Stimulated activated CD8-positive, alpha-beta memory T cell treated with anti-CD3 and anti-CD28 coated beads, Interleukin-15, amount 100 ng/mL, for 1 hour (primary cell): Measurements from ENCODE around the gene MYO18B.

Source experiments
- DNase-seq: peaks from one replicate; pipeline ENCODE4 v3.0.0-alpha.2; 2020; ENCODE audit warnings: low read depth

The MYO18B gene

DNA sequence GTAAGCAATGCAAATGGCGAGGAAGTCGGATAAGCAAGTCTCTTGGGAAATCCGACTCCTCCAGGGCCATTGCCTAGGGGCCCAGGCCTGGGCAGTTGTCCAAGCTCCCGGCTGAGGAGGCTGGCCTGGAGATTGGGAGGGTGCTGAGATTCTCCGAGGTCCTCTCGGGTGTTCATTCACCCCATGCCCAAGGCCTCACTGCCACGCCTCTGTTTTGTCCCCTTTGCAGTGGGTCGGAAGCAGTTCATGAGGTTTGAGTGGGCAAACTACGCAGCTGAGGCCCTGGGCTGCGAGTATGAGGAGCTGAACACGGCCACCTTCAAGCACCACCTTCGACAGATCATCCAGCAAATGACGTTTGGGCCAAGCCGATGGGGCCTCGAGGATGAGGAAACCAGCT lies 81.3 kb downstream of the MYO18B start:
- no peak for DNase-seq

DNA sequence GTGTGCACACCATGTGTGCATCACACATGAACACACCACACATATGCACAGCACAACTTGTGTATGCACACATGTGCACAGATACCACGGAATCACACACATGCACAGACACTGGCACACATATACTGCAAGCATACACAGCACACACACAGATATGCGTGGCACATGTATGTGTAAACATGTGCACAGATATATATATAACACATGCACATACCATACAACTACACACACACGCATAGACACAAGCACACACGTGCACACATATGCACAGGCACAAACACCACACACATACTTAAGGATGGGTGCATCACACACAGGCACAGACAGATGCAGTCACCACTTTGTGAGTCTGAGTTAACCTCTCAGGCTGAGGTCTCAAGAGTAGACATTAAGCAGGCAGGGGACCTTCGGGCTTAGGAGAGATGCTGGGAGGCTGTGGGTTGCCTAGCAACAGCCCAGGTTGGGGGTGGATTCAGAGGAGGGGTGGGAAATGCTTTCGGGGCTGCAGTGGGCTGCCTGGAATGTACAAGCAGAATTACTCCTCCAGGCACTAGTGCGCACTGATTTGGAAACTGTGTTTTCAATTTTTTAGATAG lies 82.9 kb downstream of the MYO18B start:
- no peak for DNase-seq

DNA sequence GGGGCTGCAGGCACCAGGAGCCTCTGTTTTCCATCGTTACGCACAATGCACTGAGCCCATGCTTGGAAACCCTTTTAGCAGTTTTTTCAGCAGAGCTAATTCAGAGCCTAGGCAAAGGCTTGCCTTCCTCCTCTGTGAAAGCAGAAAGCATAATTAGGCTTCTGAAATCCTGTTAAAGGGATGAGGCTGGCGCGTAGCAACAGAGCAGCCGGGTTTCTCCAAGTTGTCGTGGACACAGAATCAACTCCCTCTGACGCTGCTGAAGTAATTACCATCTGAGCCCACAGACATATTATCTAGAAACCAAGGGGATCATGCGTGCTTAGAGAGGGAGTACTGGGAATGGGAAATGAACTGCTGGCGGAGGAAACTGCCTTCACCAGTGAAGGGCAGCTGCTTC lies 85.4 kb downstream of the MYO18B start:
- no peak for DNase-seq

DNA sequence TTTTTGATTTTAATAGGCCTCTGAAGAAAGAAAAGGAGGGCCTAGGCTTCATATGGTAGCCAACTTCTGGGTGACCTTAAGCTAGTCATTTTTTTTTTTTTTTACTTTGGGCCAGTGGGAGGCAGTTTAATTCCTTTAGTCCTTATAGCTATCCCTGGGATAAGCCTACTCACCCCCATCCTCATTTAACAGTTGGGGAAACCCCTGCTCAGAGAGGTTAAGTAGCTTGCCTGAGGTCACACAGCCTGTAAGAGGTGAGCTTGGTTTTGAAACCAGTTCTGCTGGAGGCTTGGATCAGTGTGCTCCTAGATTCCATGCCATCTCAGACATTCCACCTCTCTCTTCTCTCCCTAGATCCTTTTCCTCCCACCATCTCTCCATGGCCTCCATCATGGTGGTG lies 86.4 kb downstream of the MYO18B start:
- DNase-seq, result no peak

DNA sequence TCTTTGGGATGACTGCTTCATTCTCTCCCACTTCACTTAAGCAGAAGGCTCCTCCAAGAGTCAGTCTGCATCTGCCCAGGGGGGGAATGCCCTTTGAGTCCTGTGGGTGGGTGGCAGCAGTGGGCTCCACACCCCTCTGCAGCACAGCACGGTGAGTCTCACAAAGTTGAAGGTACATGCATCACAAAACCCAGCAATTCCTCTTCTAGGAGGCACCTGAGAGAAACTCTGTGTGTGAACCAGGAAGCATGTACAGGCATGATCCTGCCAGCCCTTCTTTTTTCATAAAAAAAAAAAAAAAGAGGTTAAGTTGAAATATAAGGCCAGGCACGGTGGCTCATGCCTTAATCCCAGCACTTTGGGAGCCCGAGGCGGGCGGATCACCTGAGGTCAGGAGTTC lies 87.2 kb downstream of the MYO18B start:
- DNase-seq, result no peak

DNA sequence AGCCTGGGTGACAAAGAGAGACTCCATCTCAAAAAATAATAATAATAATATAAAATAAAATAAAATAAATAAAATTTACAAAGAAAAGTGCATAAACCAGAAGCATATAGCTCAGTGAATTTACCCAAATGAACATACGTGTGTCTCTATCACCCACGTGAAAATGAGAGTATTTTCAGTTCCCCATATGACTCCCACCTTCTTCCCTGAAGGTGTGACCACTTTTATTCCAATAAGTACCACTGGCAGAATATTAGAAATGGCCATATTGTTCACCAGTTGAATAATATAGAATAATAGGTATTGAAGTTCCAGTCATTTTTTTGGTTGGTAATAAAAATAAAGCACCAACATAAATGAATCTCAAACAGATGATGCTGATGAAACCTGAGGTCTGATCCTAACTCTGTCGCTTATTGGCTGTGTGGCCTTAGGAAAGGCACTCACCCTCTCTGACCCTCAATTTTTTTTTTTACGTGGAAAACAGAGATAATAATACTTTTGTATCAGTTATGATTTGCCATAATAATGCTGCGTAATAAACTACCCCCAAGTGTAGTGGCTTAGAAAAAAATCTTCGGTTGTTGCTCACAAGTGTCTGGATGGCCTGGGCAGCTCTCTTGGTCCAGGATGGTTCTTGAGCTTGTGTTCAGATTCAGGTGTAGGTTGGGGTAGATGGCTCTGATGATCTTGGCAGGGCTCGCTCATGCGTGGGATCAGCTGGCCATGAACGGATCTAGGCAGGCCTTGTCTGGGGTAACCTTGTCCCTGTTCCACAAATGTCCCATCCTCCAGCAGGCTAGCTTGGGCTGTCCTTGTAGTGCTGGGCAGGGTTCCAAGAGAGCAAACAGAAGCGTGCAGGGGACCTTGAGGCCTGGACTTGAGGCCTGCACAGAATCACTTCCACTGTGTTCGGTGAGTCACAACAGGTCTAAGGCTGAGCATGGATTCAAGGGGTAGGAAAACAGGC lies 88.1 kb downstream of the MYO18B start:
- DNase-seq, result no peak

DNA sequence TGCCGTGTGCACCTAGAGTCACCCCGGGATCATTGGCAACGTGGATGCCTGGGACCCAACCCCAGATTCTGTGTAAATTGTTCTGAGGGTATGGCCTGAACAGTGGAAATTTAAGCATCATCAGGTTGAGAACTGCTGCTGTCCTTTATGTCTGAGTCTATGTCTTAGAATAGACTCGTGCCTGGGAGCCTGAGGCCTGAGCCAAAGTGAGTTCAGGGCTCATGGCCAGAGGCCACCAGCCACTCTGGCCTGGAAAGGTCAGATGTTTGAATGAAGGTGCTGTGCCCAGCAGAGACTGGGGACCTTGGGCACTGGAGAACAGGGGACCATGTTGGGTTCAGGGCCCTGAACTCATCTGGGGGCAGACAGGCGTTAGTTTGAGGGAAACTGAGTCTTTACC lies 91.1 kb downstream of the MYO18B start:
- no peak for DNase-seq

DNA sequence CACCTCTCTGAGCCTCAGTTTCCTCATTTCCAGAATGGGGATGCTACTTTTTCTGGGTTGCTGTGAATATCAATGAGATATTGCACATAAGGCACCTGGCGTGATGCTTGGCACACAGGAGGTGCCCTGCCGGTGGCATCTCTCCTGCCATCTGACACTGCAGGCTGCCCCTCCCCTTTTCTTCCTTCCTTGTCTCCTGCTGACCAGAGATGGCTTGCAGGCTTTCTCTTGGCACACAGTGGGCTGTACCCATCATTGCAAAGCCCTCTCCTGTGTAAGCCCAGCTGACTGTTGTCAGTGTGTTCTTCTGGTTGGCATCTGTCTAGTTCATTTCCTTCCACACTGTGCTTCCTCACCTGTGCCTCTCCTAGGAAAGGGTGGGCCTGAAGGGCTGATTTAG lies 91.7 kb downstream of the MYO18B start:
- DNase-seq, result no peak

DNA sequence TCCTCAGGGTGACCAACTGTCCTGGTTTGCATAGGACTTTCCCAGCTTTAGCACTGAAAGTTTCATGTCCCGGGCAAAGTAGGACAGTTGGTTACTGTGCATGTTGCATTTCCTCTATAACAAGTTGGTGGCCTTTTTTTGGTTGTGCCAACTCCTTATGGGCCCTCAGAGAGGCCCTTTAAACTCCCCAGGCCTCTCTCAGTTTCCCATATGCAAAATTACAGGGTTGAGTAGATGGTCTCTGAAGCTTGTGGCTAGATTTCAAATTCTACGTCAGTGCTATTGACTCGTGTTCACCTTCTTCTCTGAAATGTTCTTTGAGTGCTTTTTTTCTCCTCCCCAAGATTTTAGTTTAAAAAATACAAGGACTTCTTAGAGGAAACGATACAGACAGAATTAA lies 92.5 kb downstream of the MYO18B start:
- no peak for DNase-seq

DNA sequence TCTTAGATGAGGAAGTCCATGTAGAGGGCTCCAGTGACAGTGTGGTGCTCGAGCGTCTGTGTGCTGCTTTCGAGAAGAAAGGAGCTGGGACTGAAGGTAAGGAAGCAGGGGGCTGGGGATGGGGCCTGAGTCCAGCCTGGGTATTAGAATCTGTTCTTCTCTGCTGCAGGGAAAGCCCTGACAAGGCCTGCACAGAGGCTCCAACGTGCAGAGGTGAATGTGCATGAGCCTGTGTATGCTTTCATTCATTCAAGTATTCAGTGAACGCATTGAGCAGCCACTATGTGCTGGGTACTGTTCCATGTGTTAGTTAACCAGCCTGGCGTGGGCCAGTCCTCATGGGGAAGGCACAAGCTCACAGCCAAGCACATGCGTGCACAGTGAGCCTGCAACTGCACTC lies 93.4 kb downstream of the MYO18B start:
- DNase-seq, result no peak

DNA sequence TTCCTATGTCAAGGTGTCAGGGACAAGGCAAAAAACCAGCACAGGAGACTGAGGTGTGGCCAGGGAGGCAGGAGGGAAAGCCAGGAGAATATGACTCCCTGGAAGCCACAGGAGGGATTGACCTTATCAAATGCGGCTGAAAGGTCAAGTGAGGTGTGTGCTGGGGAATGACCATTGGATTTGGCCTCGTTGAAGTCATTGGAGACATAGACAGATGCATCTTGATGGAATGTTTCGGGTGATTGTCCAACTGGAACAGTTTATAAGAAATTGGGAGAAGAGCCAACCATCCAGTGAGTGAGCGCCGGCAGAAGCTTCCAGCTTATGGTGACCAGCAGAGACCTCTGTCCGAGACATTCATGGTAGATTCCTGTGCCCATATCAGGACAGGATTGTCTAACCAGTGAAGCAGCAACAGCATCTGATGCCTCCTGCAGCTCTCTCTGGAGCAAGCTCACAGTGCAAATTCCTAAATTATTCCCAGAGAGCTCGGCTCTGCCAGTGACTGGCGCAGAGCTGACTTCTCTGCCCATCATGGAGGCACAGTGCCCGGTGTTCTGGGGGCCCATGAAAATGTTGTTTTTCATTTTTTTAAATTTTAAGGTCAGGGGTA lies 95.4 kb downstream of the MYO18B start:
- no peak for DNase-seq

DNA sequence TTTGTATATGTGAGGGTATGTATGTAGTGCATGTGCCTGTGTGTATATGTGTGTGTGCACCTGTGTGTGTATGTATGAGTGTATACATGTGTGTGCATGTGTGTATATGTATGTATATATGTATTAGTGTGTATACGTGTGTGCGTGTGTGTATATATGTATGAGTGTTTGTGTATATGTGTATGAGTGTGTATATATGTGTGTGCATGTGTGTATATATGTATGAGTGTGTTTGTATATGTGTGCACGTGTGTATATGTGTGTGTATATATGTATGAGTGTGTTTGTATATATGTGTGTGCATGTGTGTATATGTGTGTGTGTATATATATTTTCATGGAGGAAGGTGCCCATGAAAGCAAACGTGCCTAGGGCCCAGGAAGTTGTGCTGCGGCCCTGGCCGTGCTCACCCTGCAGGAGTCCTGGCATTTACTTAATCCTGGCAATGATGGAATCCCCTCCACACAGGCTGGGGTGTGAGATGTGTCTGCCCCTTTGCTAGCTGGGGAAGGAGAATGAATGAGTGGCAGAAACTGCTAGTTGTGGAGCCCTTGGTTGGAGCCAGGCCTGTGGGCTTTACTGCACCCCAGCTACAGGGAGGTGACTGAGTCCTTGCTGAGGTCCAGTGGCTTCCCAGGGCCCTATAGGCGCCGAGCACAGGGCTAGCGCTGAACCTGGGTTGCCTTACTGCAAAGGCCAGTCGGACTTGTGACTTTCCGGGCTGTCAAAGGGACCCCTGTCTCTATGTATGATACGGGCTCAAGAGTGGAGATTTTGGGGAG lies 97.2 kb downstream of the MYO18B start:
- no peak for DNase-seq

DNA sequence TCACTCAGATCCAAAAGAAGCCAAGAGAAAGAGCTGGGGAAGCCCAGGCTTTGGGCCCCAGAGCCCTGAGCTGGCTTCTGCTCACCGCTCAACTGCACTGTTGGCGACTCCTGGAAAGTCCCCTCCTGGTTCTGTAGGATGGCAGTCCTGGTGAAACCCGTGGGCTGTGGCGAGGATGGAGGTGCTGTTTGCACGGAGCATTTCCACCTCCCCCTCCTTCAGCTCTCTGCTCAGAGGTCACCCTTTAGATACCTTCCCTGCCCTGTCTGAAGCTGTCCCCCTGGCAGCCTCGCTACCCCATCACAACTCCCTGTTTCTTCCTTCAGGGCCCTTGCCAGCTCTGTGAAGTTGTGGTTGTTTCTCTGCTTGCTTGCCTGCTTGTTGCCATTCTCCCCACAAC lies 97.8 kb downstream of the MYO18B start:
- DNase-seq, result no peak

DNA sequence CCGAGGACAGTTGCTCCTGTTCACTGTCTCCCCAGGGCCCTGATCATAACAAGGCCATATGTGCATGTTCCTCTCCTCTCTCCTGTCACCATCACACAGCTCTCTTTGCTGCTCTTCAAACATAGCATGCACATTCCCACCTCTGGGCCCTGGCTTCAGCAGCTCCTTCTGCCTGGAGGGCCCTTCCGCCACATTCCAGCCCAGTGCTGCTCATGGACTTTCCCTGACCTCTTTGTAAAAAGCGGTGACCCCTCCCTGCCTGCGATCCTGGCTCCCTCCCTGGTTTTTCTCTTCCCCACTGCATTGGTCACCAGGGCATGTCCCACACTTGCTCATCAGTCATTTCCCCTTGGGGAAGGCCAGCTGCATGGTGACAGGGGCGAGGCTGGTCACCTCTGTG lies 98.2 kb downstream of the MYO18B start:
- no peak for DNase-seq

DNA sequence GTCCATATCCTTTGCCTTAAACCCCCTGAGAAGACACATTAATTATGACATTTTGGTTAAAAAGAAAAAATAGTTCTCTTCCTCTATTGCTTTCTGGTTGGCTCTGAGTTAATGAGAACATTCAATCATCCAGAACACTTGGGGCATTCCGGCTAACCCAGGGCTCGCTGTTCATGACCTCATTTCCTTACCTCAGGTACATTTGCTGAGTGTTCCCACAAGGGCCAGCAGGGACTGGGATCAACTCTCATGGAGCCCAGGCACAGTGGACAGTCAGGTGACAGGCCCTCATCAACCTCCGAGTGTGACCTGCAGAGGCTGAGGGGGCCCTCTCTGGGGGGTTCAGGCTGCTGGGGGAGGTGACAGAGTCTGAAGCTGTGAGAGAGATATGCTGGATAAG lies 98.9 kb downstream of the MYO18B start:
- no peak for DNase-seq

DNA sequence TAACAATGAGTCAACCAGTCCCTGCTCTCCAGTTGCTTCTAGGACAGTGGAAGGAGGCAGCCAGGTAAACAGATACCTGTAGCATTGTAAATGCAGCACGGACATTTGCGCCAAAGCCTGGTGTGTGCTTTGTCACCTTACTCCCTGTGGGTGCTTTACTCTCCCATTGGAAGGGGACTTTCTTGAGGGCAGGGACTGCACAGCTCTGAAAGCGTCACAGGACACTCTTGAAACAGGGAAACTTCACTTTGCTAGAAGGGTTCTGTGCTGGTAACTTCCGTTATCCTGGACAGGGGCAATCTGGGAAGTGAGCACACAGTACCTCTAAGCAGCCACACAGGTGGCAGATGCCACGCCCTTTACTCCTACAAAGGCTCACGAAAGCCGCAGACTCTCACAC lies 99.8 kb downstream of the MYO18B start:
- no peak for DNase-seq

DNA sequence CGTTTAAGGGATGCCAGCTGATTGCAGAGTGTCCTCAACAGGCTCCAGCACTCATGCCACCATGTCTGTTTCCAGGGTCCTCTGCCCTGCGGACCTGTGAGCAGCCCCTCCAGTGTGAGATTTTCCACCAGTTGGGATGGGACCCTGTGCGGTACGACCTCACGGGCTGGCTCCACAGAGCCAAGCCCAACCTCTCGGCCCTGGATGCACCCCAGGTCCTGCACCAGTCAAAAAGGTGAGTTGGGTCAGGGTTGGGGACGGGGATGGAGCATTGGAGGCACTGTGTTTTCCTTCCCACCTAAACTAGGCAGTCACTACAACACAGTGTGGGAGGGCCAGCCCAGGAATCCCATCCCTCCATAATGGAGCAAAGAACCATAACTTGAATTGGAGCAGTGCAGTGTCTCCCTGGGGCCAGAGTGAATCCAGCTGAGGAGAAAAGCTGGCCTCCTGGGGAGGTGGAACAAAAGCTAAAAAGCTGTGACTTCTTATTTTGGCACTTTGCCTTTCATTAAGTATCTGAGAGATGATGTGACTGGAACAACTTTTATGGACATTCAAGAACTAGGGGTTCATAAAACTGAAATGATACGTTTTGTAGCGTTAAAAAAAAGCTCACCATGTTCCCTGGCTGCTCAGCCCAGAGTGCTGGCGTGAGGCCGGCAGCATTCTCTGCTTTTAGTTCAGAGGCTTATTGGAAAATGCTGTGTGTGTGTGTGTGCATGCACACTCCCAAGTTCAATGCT lies 101.8 kb downstream of the MYO18B start:
- DNase-seq, result no peak

DNA sequence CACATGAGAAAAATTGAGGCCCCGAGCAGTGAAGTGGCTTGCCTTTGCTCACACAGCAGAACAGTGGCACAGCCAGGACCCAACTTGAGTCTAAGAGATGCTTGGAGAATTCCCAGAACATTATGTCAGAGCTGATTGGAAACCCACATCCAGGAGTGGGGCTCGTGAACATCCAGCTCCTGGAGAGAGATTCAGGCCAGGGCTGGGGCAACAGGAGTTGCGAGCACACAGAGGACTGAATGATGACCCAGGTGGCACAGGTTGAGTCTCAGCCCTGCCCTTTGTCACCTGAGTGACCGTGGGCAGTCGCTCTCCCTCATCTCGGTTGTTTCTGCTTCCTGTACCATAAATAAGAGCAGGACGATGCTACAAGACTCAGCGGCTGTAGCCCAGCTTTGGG lies 102.6 kb downstream of the MYO18B start:
- DNase-seq, result no peak

DNA sequence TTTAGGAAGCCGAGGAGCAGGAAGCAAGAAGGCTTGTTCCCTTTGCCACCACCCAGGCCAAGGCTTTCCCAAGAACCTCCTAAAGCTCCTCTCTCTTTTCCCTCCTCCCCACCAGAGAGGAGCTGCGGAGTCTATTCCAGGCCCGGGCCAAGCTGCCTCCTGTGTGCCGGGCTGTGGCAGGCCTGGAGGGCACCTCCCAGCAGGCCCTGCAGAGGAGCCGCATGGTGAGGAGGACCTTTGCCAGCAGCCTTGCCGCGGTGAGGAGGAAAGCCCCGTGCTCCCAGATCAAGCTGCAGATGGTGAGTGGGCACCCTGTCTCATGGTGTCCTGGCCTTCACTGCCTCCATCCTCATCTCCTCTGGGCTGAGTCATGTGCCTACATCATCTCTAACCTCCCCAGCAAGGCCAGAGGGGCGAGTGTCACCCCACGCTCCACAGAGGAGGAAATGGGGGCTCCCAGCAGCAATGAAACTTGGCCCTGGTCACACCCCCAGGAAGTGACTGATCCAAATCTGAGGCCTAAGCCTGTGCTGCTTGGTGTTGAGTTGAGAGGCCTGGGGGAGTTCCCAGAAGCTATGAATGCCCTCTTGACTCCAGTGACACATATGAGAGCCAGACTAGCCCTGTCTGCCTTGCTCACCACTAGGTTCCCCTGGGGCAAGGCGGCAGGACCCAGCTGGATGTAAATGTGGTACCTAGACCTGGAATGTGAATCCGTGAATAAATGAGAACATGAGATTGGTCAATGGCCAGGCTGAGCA lies 104.2 kb downstream of the MYO18B start:
- DNase-seq, result no peak

DNA sequence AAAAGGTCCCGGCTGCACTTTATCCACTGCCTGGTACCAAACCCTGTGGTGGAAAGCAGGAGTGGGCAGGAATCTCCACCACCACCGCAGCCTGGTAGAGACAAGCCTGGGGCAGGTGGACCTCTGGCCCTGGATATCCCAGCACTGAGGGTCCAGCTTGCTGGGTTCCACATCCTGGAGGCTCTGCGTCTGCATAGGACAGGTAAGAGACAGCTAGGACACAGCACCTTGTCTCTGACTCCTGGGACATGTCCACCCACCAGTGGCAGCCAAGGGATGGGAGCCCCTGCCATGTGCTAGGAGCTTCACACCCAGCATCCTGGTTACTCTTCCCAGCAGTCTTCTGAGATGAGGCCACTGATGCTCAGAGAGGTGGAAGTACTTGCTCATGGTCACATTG lies 105.5 kb downstream of the MYO18B start:
- DNase-seq, result no peak

DNA sequence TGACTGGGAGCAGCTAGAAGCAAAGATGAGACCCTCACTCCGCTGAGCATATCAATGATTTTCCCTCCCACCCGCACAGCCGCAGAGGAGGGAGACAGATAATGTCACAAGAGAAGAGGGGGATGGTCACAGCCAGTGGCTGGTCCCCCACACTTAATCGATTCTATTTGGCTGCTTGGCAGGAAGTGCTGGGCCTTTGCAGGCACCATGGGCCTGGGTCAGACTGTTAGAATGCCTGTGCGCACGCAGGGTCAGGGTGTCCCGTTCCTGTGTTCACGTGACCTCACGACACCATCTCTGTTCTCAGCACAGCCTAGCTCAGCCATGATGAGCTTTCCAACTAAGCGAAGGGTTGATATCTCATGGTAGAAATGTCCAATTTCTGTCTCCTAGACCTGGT lies 107.0 kb downstream of the MYO18B start:
- DNase-seq, result no peak
